ENCODE data around the gene ZNF227. TPM values are rescaled to one million over a fixed set of nuclear protein-coding genes. Genes with fewer than 3 reads are reported as not detected.
"Not testable (repeated sequence)": the region's sequence is repeated elsewhere in the genome, so short reads cannot be mapped to it uniquely, and the experiment has no call there.

ZNF227 gene
- total RNA-seq, 1 experiment from 2014 or later = 22.6 TPM

DNA sequence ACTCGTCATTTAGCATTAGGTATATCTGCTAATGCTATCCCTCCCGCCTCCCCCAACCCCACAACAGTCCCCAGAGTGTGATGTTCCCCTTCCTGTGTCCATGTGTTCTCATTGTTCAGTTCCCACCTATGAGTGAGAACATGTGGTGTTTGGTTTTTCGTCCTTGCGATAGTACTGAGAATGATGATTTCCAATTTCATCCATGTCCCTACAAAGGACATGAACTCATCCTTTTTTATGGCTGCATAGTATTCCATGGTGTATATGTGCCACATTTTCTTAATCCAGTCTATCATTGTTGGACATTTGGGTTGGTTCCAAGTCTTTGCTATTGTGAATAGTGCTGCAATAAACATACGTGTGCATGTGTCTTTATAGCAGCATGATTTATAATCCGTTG is 8.4 kb downstream of the ZNF227 start:
- H3K23me2 ChIP-seq (ENCODE audit: insufficient read length, low read depth, low read length, poor library complexity, severe bottlenecking); H2BK5ac ChIP-seq (ENCODE audit: insufficient read length, low read length); H2AK5ac ChIP-seq (ENCODE audit: insufficient read length, low read length); H4K5ac ChIP-seq (ENCODE audit: insufficient read length, low read depth, low read length); H3K4me1 ChIP-seq (ENCODE audit: insufficient read depth, low read length); H4K20me1 ChIP-seq (ENCODE audit: control insufficient read depth, insufficient read depth, insufficient read length); H2BK15ac ChIP-seq (ENCODE audit: low read depth, low read length); H3K18ac ChIP-seq (ENCODE audit: insufficient read length, low read depth, low read length); H3K9ac ChIP-seq (ENCODE audit: extremely low read depth, insufficient read length, low read length); H4K91ac ChIP-seq (ENCODE audit: insufficient read length, low read depth, low read length); H3K4me2 ChIP-seq (ENCODE audit: insufficient read depth, insufficient read length, low read length); DNase-seq; H3K27ac Mint-ChIP-seq; H2AFZ ChIP-seq (ENCODE audit: low read length); H3K9me3 ChIP-seq (ENCODE audit: control insufficient read depth, low read depth, low read length); H3T11ph ChIP-seq (ENCODE audit: low read length); H3K27me3 ChIP-seq (ENCODE audit: insufficient read depth, low read length); H2BK20ac ChIP-seq (ENCODE audit: low read depth, low read length, poor library complexity, severe bottlenecking); H3K23ac ChIP-seq (ENCODE audit: insufficient read length, low read depth, low read length); H3K14ac ChIP-seq (ENCODE audit: insufficient read depth, low read length); H3K4me1 Mint-ChIP-seq; H2BK120ac ChIP-seq (ENCODE audit: low read depth, low read length, poor library complexity, severe bottlenecking); H3K4me3 Mint-ChIP-seq; H3K27ac ChIP-seq (ENCODE audit: insufficient read length, low read depth, low read length); H3K56ac ChIP-seq (ENCODE audit: insufficient read length, low read depth, low read length); H3K79me2 ChIP-seq (ENCODE audit: insufficient read depth, low read length); H2BK12ac ChIP-seq (ENCODE audit: insufficient read length, low read depth, low read length); H3K4ac ChIP-seq (ENCODE audit: low read depth, low read length); H4K8ac ChIP-seq (replicated peaks; ENCODE audit: insufficient read length, low read depth, low read length); H3K79me1 ChIP-seq (ENCODE audit: insufficient read depth, low read depth, low read length, poor library complexity, severe bottlenecking); H3K27me3 Mint-ChIP-seq (ENCODE audit: low read depth): not testable (repeated sequence)
- WGBS (ENCODE audit: extremely low coverage, insufficient read length, low lambda C conversion rate) = no CpG with 5 or more reads among the region's 6 CpGs
- H3K9me3 Mint-ChIP-seq = peaks cover 28 to 37% of the 10 kb centered on the region in 2 experiments
- peaks cover 51 to 63% (median 60%) of the 10 kb centered on the region in 3 experiments for H3K36me3 Mint-ChIP-seq (ENCODE audit: insufficient read depth in 1 of 3, low read depth in 3 of 3)

DNA sequence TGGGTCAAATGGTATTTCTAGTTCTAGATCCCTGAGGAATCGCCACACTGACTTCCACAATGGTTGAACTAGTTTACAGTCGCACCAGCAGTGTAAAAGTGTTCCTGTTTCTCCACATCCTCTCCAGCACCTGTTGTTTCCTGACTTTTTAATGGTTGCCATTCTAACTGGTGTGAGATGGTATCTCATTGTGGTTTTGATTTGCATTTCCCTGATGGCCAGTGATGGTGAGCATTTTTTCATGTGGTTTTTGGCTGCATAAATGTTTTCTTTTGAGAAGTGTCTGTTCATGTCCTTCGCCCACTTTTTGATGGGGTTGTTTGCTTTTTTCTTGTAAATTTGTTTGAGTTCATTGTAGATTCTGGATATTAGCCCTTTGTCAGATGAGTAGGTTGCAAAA is 9.0 kb downstream of the ZNF227 start:
- not testable (repeated sequence) for H3K27me3 Mint-ChIP-seq (ENCODE audit: low read depth); H3K79me2 ChIP-seq (ENCODE audit: insufficient read depth, low read length); H3K4me1 Mint-ChIP-seq; H3K27ac ChIP-seq (ENCODE audit: insufficient read length, low read depth, low read length); H4K5ac ChIP-seq (ENCODE audit: insufficient read length, low read depth, low read length); H3K9ac ChIP-seq (ENCODE audit: extremely low read depth, insufficient read length, low read length); H4K8ac ChIP-seq (replicated peaks; ENCODE audit: insufficient read length, low read depth, low read length); H3K18ac ChIP-seq (ENCODE audit: insufficient read length, low read depth, low read length); H2BK120ac ChIP-seq (ENCODE audit: low read depth, low read length, poor library complexity, severe bottlenecking); H4K91ac ChIP-seq (ENCODE audit: insufficient read length, low read depth, low read length); H4K20me1 ChIP-seq (ENCODE audit: control insufficient read depth, insufficient read depth, insufficient read length); H3K27me3 ChIP-seq (ENCODE audit: insufficient read depth, low read length); H3K14ac ChIP-seq (ENCODE audit: insufficient read depth, low read length); DNase-seq; H3K4me2 ChIP-seq (ENCODE audit: insufficient read depth, insufficient read length, low read length); H3K23me2 ChIP-seq (ENCODE audit: insufficient read length, low read depth, low read length, poor library complexity, severe bottlenecking); H3T11ph ChIP-seq (ENCODE audit: low read length); H2BK5ac ChIP-seq (ENCODE audit: insufficient read length, low read length); H3K4ac ChIP-seq (ENCODE audit: low read depth, low read length); H2AK5ac ChIP-seq (ENCODE audit: insufficient read length, low read length); H3K79me1 ChIP-seq (ENCODE audit: insufficient read depth, low read depth, low read length, poor library complexity, severe bottlenecking); H3K9me3 ChIP-seq (ENCODE audit: control insufficient read depth, low read depth, low read length); H3K23ac ChIP-seq (ENCODE audit: insufficient read length, low read depth, low read length); H3K27ac Mint-ChIP-seq; H2BK15ac ChIP-seq (ENCODE audit: low read depth, low read length); H2BK20ac ChIP-seq (ENCODE audit: low read depth, low read length, poor library complexity, severe bottlenecking); H3K4me1 ChIP-seq (ENCODE audit: insufficient read depth, low read length); H3K4me3 Mint-ChIP-seq; H3K56ac ChIP-seq (ENCODE audit: insufficient read length, low read depth, low read length); H2BK12ac ChIP-seq (ENCODE audit: insufficient read length, low read depth, low read length); H2AFZ ChIP-seq (ENCODE audit: low read length)
- Mint-ChIP-seq H3K9me3 (peaks cover 33 to 41% of the 10 kb centered on the region in 2 experiments), H3K36me3 (ENCODE audit: insufficient read depth in 1 of 3, low read depth in 3 of 3) (peaks cover 53 to 65% (median 61%) of the 10 kb centered on the region in 3 experiments)
- no CpG with 5 or more reads among the region's 3 CpGs for WGBS (ENCODE audit: extremely low coverage, insufficient read length, low lambda C conversion rate)

All from H9 (cell line).